Measurements from ENCODE around the gene CXCL5. TPM values are rescaled to one million over a fixed set of nuclear protein-coding genes. Genes with fewer than 3 reads are reported as not detected.
"Not testable (repeated sequence)": the region's sequence is repeated elsewhere in the genome, so short reads cannot be mapped to it uniquely, and the experiment has no call there.

CXCL5 gene
- total RNA-seq, 1 donor from 2014 or later = 0.72 TPM

DNA sequence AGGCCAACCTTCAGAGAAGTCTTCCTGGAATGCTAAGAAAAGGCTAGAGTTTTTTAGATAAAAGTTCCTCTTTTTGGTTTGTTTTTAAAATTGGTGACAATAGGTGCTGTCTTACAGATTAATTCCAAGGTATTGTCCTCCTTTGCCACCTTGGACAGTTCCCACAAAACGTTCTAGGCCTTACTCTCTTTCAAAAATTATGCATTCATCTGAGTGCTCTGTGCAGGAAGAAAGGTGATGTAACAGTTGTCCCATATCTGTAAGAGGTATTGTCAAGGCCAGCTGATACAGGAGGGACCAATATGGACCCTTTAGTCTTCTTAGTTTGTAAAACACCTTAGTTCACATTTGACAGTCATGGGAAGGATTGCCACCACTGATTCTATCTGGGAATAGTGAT lies 15.9 kb upstream of the CXCL5 start:
- no peak for DNase-seq

DNA sequence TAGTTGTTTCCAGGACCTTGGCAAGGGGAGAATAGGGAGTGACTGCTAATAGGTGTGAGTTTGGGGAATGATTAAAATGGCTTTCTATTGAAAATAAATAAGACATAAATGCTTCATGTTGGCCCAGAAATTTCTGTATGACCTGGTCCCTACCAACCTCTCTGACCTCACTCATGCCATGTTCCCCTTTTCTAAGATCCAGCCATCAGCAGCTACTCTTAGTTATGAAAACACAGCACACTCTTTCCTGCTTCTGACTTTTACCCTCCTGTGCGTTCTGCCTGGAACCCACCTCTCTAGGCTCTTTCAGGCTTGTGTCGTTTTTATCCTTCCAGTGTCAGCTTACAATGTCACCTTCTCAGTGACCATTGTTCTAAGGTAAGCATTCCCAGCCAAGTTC lies 14.8 kb upstream of the CXCL5 start:
- no peak for DNase-seq

DNA sequence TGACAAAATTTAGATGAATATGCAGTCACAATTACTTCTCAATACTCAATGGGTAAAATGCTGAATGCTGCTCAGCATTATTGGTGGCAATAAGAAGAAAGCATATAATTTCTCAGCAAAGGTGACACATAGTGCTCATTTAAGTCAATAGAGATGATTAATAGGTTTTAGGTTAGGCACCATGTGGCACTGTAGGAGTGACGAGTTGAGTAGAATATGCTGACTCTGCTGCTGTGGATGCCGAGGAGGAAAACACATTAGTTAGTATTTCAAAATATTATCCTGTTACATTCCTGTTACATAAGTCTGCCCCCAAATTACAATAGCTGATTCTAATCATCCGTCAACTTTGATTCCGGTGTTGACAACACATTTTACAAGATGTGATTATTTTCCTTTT lies 13.7 kb upstream of the CXCL5 start:
- DNase-seq = no peak

DNA sequence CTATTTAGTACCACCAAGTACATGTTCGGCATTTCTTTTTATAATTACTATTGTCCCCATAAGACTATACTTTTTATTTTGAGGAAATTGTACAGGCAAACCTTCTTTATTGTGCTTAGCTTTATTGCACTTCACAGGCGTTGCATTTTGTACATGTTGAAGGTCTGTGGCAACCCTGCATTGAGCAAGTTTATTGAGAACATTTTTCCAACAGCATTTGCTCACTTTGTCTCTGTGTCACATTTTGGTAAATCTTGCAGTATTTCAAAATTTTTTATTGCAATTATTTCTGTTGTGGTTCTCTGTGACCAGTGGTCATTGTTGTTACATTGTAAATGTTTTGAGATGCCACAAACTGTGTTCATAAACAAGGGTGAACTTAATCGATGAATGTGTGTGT lies 10.8 kb upstream of the CXCL5 start:
- DNase-seq = no peak

DNA sequence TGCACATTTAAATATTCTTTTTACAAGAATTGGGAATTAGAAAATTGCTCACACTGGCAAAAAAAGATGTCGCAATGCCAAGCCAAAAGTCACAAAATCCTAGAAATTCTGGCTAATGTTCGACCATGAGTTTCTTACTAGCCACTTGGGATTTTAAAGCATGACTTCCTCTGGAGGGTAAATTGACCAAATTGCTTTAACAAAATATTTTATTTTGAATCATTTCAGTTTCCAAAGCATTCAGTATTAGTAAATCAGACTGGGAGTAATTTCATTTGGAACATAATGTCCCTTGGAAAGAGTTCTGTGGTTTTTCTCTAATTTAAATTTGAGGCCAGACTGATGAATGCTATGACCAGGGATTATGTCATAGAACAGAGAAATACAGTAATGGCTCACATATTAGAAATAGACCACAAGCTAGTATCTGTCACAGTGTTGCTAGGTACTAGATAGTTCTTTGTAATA lies 7.6 kb upstream of the CXCL5 start:
- no peak for DNase-seq

DNA sequence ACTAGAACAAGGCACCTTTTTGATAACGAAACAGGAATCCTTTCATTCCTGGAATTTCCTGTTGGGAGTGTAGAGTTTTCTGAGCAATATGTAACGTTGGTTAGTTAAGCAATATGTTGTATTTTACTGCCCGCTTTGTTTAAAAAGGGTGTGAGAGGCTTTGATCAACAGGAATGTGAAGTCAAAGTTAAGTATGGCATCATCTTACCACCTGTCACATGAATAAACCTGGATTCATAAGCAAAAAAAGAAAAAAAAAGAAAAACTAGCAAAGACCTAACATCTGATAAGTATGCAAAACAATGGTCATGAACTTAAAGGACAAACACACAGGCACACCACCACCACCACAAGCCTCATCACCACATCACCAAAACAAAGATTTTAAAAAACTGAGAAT lies 7.1 kb upstream of the CXCL5 start:
- no peak for DNase-seq

DNA sequence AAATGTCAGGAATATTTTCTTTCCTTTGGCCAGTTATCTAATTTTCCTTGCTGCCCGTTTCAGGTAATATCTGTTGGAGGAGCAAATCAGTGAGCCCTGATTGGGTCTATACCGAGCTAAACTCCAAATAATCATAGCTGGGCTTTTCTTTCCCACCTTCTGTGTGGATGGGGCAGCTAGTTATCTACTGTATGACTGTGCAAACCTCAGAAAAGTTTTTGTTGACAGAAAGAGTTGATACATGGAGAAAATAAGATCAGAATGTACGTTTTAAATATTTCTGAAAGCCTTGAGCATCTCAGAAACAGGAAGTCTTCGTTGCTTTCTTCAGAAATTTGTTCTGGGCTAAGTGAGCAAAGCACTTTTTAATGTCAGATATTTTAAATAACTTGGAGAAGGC lies 6.2 kb upstream of the CXCL5 start:
- DNase-seq = no peak

DNA sequence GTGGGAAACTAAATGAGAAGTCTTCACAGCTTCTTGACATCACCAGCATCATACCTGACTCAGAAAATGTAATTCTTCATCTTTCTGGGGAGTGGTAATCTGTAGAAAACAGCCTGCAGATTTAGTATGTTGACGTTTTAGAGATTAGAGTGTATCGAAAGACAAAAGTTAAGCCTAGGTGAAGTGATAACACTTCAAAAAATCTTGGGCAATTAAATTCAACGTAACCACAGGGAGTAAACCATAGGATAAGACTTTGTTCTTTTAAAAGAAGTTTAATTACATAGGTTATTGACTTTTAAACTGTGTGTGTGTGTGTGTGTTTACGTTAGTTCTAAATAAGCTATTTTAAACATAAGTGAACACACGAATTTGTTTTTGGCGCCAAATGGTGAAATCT lies 1.8 kb upstream of the CXCL5 start:
- no peak for DNase-seq

DNA sequence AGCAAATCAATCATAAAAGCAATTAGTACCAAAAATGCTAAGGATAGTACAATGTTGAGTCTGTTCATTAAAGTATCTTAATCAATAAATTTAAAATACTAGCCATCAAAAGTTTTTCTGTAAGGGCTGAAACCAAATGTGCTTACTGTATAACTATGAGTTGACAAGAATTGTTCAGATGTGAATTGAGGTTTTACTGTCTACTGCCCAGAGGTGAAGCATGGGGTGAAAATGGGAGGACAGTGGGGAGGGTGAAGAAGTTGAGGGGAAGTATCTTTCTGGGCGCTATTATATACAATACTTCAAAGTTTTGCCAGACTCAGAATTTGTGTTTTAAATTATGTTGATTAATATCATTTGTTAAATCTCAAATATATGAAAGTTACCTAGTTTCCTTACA lies 6.4 kb downstream of the CXCL5 start:
- no peak for DNase-seq

DNA sequence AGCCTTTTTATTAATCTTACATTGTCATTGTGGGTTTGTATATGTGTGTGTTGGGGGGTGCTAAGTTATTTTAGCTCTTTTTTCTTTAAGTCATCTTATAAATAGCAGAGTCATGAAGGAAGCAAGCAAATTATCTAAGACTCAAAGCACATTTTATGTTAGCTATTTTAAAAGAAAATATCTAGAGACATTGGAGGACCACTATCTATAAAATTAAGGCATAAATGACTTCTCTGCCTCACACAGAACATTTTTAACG lies 6.8 kb downstream of the CXCL5 start:
- no peak for DNase-seq

DNA sequence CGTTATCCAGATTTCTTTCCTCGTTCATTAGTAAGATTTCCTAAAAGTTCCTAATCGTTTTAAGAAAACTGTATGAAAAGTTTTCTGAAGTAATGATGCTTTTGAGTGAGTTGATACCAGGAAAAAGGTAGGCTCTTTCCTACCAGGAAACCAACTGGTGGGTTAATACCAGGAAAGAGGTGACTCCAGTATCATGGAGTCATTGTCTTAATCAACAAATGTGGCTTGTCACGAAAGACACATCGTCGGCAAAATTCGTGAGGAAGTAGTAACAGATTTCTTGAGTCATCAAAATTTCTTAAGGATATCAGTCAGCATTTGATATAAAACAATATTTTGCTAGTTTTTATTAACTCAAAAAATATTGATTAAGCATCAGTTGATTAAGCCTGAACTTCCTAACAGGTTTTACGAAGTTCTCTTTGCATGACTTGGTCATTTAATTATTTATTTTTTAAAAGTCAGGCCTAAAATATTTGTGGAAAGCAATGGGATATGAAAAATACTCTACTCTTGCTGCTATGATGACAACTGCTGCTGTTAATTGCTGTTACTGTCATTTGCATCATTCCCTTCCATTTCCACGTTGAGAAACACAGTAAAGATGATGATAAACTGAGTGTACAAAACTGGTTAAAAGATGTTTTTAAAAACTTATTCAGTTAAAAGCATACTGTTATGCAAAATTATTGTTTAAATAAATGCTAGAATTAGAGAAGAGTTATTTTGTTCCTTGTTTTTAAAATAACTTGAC lies 7.3 kb downstream of the CXCL5 start:
- no peak for DNase-seq

DNA sequence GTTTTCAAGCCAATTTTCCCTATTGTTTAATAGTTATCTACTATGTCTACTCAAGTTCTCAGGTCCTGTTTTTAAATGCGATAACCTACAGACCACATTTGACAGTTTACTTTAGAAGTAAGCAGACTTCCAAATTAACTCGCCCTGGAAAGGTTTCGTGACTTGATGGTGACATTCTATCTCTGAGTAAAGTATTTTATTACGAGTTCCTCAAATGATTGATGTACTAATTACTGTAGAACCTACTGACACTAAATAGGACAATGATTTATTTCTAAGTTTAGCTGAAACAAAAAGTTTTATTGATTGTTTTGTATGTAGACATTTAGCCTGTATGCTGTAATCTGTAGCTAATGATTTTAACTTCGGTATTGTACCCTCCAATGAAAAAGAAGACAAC lies 8.5 kb downstream of the CXCL5 start:
- DNase-seq = no peak

DNA sequence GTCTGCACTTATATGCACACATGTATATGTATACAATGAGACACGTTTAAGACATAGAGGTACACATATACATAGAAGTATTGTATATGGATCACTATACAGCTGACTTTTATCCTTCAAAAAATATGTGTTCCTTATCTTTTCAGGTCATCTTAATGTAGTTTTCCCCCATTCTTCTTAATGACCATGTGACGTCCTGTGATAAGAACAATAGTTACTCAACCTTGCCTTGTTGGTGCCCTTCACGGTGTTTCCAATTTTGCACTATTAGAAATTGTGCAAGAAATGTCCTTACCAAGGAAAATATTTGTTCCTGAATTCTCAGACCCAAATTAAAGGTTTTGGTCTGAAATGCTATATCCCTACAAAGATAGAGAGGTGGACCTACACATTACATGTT lies 9.4 kb downstream of the CXCL5 start:
- DNase-seq = no peak

DNA sequence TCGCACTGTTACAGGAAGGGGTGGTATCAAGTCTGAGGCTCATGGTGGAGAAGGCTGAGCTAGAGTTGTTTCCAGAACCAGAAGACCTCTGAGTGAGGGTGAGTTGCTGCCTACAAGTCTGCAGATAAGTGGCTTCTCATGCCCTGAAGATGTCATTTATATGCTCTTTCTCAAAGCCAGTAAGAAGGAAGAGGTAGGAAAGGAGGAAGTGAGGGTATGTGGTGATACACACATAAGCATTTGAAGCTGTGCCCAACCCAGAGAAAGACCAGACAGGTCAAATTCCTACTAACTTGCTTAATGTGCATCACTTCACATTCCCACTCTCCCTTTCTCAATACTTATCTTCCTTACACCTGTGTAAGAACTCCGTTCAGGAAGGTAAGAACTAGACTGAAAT lies 10.4 kb downstream of the CXCL5 start, which contains the start of gene PPBP:
Gene PPBP (minus strand): TSS at position 130 of the 400 bp plus-strand sequence. CDS start 87 bp downstream, at position 43.
- no peak for DNase-seq

DNA sequence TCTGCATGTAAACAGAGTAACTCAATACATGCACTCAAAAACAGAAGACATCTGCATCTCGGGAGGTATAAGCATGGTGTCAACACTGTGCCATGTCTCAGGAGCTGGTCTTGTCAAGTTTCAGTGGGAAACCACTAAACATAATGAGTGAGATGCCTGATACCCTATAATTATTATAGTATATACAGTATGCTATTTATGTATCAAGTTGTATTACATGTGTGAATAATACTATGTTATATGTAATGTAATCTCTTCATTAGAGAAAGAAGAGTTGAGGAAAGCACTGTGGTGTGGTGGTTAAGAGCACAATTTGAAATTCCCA lies 13.0 kb downstream of the CXCL5 start:
- DNase-seq = no peak

DNA sequence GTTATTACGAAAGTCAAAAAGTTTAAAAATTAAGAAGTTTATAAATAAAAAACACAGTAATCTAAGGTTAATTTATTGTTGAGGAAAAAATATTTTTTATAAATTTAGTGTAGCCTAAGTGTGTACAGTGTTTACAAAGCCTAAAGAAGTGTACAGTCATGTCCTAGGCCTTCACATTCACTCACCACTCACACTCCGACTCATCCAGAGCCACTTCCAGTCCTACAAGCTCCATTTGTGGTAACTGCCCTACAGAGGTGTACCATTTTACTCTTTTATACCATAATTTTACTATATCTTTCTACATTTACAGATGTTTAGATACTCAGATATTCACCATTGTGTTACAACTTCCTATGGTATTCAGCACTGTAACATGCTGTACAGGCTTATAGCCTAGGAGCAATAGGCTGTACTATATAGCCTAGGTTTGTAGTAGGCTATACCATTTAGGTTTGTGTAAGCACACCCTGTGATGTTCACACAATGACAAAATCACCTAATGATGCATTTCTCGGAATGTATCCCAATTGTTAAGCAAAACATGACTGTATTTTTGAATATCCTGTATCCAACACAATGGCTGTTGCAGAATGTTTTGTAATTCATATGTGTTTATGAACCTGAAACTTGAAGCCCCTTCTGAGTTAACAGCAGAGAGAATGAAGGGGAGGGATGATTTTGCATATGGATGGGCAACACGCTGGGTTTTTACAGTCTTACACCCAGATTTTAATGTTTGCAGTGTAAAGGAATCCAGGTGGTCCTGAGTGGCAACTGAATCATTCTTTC lies 13.5 kb downstream of the CXCL5 start:
- DNase-seq = no peak

DNA sequence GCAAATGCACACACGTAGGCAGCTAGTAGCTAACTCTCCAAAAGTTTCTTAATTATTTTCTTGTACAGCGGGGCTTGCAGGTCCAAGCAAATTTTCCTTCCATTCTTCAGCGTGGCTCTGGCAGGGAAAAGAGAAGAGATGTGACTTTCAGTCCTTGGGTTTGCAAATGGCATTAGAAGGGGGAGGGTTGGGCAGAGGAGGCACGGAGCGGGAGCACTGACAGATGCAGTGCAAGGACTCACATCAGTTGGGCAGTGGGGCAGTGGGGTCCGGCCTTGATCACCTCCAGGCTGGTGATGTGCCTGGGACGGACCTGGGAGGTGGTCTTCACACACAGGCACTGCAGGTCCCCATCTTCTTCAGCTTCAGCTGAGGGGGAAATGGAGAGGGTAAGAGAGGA lies 17.3 kb downstream of the CXCL5 start:
- not testable (repeated sequence) for DNase-seq

DNA sequence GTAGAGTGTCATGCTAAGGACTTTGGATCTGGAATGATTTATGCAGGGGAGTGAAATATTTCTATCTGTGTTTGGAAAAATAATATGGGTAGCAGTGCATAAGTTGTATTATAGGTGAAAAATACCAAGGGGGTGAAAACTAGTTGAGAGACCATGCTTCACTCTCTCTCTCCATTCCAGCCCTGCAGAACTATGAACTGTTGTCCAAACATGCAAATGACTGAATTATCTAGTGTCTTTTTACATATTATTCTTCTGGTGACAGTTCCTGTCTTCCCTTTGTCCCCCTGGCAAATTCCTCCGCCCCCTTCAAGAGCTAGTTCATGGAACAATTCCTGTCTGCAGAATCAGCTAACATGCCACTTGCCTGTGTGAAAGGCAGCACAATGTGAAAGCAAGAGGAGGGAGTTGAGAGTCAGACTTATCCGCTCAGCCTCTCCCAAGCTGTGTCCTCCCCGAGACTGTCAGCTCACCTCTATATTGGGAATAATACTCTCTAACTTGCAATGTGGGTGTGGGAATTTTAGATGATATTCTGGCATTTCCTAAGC lies 19.0 kb downstream of the CXCL5 start:
- no peak for DNase-seq

DNA sequence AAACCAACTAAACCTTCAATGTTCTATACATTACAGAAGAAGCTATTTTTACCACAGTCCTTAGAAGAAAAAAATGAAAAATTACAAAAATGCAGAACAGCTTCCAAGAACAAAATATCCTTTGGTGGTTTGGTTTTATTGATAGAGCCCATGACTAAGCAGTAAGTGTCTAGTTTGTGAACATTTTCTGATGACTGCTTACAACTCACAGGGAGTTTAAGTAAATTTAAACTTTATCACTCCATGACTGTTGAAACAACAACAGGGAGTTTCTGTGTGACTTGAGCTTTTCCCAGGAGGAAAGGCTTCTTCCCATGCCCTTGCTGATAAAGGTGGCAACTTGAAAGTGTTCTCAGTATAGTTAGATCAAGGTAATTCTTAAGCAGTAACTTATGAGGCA lies 19.6 kb downstream of the CXCL5 start:
- DNase-seq = no peak

DNA sequence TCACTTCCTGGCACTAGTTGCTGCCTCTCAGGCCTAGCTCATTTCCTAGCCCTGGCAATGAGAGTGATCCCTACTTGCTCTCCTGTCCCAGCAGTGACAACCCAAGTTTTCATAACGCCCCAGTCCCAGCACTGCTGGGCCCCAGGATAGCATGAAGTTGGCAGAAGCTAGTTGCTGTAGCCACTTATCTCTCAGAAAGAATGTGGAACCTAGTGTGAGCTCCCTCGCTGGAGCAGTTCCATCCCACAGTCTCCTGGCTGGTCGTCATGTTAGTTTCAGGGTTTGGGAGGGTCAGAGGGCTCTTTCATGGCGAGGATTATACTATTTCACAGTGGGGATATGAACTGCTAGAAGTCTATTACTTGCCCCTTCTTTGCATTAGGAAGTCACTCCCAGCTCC lies 21.8 kb downstream of the CXCL5 start:
- no peak for DNase-seq

DNA sequence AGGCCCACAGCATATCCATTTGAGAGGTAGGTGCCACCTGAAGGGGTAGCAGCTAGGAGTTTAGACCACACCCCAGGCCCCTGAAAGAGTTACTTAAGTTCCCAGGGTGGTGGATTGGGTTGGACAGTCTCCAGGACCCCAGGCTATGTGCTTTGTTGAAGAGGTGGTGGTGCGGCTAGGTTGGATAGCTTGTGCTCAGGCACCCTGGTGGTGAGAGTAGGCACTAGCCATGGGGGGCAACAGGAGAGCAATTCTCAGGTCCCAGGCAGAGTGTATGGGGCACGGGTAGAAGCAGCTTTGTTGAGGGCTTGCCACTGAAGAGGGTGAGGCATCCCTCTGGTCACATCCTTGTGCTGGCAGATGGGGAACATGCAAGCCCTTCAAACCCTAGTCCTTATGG lies 22.3 kb downstream of the CXCL5 start:
- no peak for DNase-seq

DNA sequence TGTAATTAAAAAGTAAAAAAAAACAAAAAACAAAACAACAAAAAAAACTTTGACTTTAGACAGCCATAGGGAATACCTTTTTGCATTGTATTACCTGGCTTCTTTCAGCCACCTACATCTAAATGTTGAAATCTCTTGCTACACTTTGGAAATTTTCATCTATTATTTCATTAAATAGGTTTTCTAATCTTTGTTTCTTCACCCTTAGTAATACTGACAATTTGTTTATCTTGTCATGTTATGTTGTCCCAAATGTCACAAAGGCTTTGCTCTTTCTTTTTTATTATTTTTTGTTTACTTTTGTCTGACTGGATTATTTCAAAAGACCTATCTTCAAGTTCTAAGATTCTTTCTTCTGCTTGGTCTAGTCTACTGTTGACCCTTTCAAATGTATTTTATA lies 24.1 kb downstream of the CXCL5 start:
- DNase-seq = no peak

DNA sequence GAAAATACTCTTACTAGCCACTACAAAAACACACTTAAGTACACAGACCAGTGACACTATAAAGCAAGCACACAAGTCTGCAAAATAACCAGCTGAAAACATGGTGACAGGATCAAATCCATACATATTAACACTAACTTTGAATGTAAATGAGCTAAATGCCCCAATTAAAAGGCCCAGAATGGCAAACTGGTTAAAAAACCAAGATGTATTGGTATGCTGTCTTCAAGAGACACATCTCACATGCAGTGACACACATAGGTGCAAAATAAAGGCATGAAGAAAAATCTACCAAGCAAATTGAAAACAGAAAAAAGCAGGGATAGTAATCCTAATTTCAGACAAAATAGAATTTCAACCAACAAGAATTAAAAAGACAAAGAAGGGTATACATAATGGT lies 27.5 kb downstream of the CXCL5 start:
- no peak for DNase-seq

DNA sequence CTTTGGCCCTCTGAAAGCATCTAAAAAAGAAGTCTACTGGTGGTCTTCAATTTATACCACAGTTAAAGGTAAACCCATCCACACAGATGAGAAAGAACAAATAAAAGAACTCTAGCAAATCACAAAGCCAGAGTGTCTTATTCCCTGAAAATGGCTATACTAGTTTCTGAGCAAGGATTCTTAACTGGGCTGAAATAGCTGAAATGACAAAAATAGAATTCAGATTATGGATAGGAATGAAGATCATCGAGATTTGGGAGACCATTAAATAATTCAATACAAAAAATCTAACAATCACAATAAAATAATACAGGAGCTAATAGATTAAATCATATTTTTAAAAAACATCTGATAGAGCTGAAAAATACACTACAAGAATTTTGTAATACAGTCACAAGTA lies 28.5 kb downstream of the CXCL5 start:
- DNase-seq = no peak

Measured in tongue (tissue), 2 donors.